HFF-Myc (cell line): ENCODE results near the gene CBX1.
"Not testable (repeated sequence)": the region's sequence is repeated elsewhere in the genome, so short reads cannot be mapped to it uniquely, and the experiment has no call there.

Source experiments
- DNase-seq: peaks from one replicate; pipeline ENCODE4 v3.0.0-alpha.2; 2011; ENCODE audit warnings: low read depth; ENCODE audit errors: extremely low read depth
- H3K4me3 ChIP-seq: replicated peaks from 2 replicates; pipeline ENCODE4 v1.5.1; 2011; ENCODE audit warnings: low read depth, mild to moderate bottlenecking, control low read depth, low read length
- TF ChIP-seq, protein P1 (sequence below): IDR thresholded peaks from 2 replicates; pipeline ENCODE4 v1.5.1; 2012; ENCODE audit warnings: mild to moderate bottlenecking, low read depth, low read length, control low read depth; ENCODE audit errors: missing control alignments

CBX1 gene

DNA sequence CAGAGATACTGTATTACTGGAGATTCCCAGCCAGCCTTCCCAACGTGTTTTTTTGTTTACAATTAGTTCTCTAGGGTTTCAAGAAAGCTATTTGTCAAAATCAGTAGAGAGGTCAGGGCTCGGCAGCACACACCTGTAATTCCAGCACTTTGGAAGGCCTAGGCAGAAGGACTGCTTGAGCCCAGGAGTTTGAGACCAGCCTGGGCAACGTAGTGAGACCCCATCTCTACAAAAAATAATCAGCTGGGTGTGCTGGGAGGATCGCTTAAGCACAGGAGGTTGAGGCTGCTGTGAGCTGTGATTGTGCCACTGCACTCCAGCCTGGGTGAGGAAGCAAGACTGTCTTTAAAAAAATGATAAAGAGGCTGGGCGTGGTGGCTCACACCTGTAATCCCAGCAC, 19.4 kb downstream of the CBX1 start:
- TF ChIP-seq, protein P1, sequence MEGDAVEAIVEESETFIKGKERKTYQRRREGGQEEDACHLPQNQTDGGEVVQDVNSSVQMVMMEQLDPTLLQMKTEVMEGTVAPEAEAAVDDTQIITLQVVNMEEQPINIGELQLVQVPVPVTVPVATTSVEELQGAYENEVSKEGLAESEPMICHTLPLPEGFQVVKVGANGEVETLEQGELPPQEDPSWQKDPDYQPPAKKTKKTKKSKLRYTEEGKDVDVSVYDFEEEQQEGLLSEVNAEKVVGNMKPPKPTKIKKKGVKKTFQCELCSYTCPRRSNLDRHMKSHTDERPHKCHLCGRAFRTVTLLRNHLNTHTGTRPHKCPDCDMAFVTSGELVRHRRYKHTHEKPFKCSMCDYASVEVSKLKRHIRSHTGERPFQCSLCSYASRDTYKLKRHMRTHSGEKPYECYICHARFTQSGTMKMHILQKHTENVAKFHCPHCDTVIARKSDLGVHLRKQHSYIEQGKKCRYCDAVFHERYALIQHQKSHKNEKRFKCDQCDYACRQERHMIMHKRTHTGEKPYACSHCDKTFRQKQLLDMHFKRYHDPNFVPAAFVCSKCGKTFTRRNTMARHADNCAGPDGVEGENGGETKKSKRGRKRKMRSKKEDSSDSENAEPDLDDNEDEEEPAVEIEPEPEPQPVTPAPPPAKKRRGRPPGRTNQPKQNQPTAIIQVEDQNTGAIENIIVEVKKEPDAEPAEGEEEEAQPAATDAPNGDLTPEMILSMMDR, result no peak
- H3K4me3 ChIP-seq, result no peak overlapping the region
- DNase-seq, result no peak

DNA sequence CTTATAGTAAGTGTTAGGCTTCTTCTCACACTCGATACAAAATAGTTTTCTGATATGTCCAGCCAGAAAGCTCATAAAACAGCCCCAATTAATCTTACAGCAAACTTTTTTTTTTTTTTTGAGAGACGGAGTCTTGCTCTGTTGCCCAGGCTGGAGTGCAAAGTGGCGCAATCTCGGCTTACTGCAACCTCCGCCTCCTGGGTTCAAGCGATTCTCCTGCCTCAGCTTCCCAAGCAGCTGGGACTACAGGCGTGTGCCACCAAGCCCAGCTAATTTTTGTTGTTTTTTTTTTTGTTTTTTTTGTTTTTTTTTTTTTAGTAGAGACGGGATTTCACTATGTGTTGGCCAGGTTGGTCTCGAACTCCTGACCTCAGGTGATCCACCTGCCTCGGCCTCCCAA, 24.1 kb downstream of the CBX1 start:
- not testable (repeated sequence) for H3K4me3 ChIP-seq, DNase-seq

DNA sequence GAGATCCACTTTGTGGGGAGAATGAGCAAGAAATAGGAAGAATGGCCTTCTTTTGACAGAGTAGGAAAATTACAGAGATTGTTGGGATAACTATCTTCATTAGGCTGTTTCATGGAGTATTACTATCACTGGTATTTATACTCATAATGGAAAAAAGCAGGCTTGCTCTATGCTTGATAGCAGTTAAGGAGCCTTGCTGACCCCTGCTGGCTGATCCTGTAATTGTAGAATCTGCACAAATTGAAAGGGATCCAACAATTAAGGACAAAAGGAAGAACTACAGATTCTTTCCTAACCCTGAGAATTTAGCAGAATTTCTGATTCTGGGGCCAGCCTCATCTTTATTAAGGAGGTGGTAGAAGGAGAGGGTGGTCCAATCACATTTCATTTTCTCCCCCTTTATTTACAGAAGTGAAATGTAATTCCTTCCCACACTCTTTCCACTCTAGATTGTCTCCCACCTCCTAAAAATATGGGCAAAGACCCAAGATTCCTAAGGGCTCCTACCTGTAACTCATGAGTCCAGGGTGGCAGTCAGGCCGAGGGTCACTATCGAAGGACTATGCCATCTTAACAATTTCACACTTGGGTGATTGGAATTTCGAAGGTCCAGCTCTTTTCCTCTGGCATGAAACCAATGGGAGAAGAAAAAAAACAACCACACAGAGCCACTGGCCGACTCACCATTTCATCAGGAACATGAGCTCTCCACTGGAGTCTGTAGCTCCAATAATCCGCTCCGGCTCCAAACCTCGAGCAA, 26.8 kb downstream of the CBX1 start:
- TF ChIP-seq, protein P1, result peak; percentile 79
- H3K4me3 ChIP-seq, result no peak overlapping the region
- peak; percentile 63 for DNase-seq

DNA sequence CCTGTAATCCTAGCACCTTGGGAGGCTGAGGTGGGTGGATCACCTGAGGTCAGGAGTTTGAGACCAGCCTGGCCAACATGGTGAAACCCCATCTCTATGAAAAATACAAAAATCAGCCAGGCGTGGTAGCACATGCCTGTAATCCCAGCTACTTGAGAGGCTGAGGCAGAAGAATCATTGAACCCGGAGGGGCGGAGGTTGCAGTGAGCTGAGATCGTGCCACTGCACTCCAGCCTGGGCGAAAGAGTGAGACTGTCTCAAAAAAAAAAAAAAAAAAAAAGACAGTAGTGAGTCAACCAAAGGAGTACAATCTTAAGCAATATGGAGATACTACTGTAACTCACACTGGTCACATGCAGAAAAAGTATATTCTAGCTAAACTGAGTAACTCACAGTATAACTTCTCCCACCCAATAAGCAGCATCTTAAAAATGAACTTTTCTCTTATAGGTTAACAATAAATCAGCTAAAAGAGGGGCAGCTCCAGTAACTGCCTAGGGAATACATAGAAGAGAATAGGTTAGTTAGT, 27.6 kb downstream of the CBX1 start:
- H3K4me3 ChIP-seq, DNase-seq: not testable (repeated sequence)

DNA sequence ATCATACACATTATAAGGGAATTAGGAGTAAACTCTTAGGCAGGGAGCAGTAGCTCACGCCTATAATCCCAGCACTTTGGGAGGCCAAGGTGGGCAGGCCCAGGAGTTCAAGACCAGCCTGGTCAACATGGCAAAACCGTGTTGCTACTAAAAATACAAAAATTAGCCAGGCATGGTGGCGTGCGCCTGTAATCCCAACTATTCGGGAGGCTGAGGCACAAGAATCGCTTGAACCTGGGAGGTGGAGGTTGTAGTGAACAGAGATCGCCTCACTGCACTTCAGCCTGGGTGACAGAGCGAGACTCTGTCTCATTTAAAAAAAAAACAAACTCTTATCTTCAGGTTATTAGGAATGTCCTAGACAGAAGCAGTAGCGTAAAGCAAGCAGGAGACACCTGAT, 28.5 kb downstream of the CBX1 start:
- DNase-seq, H3K4me3 ChIP-seq: not testable (repeated sequence)

DNA sequence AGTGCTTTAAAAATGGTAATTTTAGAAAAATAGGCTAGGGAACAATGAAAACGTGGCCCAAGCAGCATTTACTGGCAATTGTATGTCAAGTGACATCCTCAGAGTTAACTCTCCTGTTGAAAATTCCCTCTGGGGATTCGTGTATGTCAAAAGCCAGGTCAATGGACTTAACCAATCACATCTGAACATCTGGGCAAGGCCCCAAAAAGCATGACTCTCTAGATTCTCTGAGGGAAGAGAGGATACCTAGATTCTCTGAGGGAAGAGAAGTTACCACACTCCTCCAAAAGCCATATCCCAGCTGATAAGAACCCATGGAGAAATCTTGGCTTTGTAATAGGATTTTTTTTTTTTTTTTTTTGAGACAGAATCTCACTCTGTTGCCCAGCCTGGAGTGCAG, 29.6 kb downstream of the CBX1 start:
- H3K4me3 ChIP-seq, result no peak overlapping the region
- TF ChIP-seq, protein P1, result no peak
- DNase-seq, result no peak

DNA sequence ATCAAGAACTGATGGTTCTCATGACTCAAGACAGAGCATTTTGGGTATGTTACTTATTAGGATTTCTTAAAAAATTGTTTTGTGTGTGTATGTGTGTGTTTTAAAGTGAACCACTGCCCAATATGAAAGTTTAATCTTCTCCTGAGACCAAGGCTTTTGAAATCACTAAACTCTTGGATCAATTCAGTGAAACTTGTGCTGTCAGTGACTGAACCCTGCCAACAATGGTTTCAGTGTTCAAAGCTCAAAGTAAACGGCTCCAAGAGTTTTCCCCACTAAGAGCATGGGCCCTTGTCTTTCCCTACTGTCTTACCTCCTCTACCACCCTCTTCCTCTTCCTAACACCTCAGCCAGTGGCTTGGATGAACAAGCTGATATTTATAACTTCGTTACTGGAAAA, 31.1 kb downstream of the CBX1 start:
- TF ChIP-seq, protein P1, result no peak
- H3K4me3 ChIP-seq, result no peak overlapping the region
- no peak for DNase-seq

DNA sequence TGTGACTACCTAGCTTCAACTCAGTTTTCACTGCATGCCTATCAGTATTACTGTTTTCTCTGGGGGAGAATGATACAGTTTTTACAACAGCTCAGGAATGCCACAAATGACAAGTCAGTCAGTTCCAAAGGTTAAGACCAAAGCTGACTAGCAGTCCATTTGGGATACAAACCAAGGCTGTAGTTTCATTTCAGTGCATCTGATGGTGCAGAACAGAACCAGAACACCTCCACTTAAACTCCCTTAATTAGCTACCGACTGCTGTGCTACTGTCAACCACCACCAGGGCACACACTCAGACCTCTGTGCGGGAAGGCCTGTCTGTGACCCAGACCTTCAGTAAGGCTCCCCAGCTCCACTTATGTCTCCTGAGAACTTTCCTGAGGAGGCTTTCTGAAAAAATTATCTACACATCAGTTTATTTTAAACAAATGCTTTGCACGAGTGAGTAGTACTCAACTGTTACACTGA, 32.8 kb downstream of the CBX1 start:
- no peak overlapping the region for H3K4me3 ChIP-seq
- TF ChIP-seq, protein P1, result peak; percentile 41
- no peak for DNase-seq

DNA sequence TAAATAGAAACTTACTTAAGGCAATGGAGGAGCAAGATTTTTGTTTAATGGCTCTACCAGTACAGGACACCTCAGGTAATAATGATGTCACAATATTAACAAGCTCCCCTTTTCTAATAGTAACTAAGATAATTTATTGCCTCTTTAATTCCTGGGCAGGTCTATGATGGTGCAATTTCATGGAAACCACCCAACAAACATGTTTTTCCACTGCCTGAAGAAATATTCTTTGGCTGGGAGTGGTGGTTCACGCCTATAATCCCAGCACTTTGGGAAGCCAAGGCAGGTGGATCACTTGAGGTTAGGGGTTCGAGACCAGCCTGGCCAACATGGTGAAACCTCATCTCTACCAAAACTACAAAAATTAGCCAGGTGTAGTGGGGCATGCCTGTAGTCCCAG, 33.5 kb downstream of the CBX1 start:
- DNase-seq, H3K4me3 ChIP-seq: not testable (repeated sequence)
